K562 (cell line): ENCODE results near the gene KDM2A. TPM values are rescaled to one million over a fixed set of nuclear protein-coding genes. Genes with fewer than 3 reads are reported as not detected.
A peak's percentile ranks its signal among the peaks of the same experiment; 100 is the strongest.

ENCODE experiments used
- ATF1 ChIP-seq, 2 experiments: fragments of 450-650 bp in 1 of 2; IDR thresholded peaks; 2 replicates each; pipeline ENCODE4 v1.6.1; 2016; ENCODE audit warnings: missing compliant biosample characterization in 1 of 2, missing genetic modification characterization in 1 of 2
- CBFA2T2 ChIP-seq: fragments of 450-650 bp; conservative IDR thresholded peaks from 2 replicates; pipeline ENCODE4 v1.6.1; 2017; ENCODE audit warnings: mild to moderate bottlenecking
- CHD2 ChIP-seq: IDR thresholded peaks from 2 replicates; pipeline ENCODE4 v1.6.1; 2011; ENCODE audit warnings: low read depth, low read length
- CREB3 ChIP-seq: fragments of 450-650 bp; conservative IDR thresholded peaks from 2 replicates; pipeline ENCODE4 v1.6.1; 2016; ENCODE audit warnings: missing genetic modification characterization, low read depth, mild to moderate bottlenecking, missing compliant biosample characterization, moderate library complexity
- FOSL1 ChIP-seq: fragments of 200-800 bp; sonication (Bioruptor generic); conservative IDR thresholded peaks from 2 replicates; pipeline ENCODE4 v1.6.1; 2016; ENCODE audit warnings: missing genetic modification characterization, missing compliant biosample characterization
- FOXP1 ChIP-seq: sonication (generic); formaldehyde crosslinking; IDR thresholded peaks from 2 replicates; pipeline ENCODE4 v1.8.0; 2022; ENCODE audit warnings: mild to moderate bottlenecking, missing genetic modification reagents
- GABPB1 ChIP-seq: sonication (generic); formaldehyde crosslinking; IDR thresholded peaks from 2 replicates; pipeline ENCODE4 v1.8.0; 2022; ENCODE audit warnings: mild to moderate bottlenecking, missing genetic modification reagents
- HDAC1 ChIP-seq, 2 experiments: fragments of 450-650 bp; IDR thresholded peaks; 2 replicates each; pipeline ENCODE4 v1.6.1; 2016 to 2017; ENCODE audit warnings: inconsistent platforms in 1 of 2, mild to moderate bottlenecking in 1 of 2, moderate library complexity in 1 of 2
- MCM3 ChIP-seq: fragments of 450-650 bp; IDR thresholded peaks from 2 replicates; pipeline ENCODE4 v1.6.1; 2016
- NR4A1 ChIP-seq, 2 experiments: fragments of 250-450 bp in 1 of 2; fragments of 450-650 bp in 1 of 2; sonication (Bioruptor Pico) in 1 of 2; IDR thresholded peaks; 2 replicates each; pipeline versions ENCODE4 v1.4.0 to v1.6.1; 2016 to 2020; ENCODE audit warnings: mild to moderate bottlenecking in 2 of 2, missing compliant biosample characterization in 1 of 2, missing genetic modification characterization in 1 of 2, moderate library complexity in 1 of 2
- NUFIP1 ChIP-seq: fragments of 450-650 bp; IDR thresholded peaks from 2 replicates; pipeline ENCODE4 v1.6.1; 2018; ENCODE audit not compliant: partially characterized antibody
- PTTG1 ChIP-seq: fragments of 450-650 bp; IDR thresholded peaks from 2 replicates; pipeline ENCODE4 v1.6.1; 2016; ENCODE audit warnings: low read depth, mild to moderate bottlenecking, missing genetic modification characterization, missing compliant biosample characterization
- SIRT6 ChIP-seq: IDR thresholded peaks from one replicate; pipeline ENCODE4 v1.6.1; 2012; ENCODE audit warnings: low read depth, mild to moderate bottlenecking, control low read depth, inconsistent platforms, low read length, moderate library complexity
- SMARCA5 ChIP-seq: fragments of 450-650 bp; IDR thresholded peaks from 2 replicates; pipeline ENCODE4 v1.6.1; 2016
- SUPT5H ChIP-seq: fragments of 450-650 bp; IDR thresholded peaks from 2 replicates; pipeline ENCODE4 v1.6.1; 2016
- TAF7 ChIP-seq: fragments of 450-650 bp; IDR thresholded peaks from 2 replicates; pipeline ENCODE4 v1.6.1; 2016; ENCODE audit warnings: missing genetic modification characterization, missing compliant biosample characterization
- TAF9B ChIP-seq: fragments of 450-650 bp; IDR thresholded peaks from 2 replicates; pipeline ENCODE4 v1.6.1; 2018; ENCODE audit warnings: mild to moderate bottlenecking; ENCODE audit not compliant: partially characterized antibody
- TARDBP ChIP-seq: fragments of 450-650 bp; IDR thresholded peaks from 2 replicates; pipeline ENCODE4 v1.6.1; 2016
- TBP ChIP-seq: optimal IDR thresholded peaks from 2 replicates; pipeline ENCODE3; 2011; ENCODE audit warnings: low read depth, low read length, improper control_type of control experiment
- TCF7L2 ChIP-seq: fragments of 150-350 bp; IDR thresholded peaks from 2 replicates; pipeline ENCODE4 v1.6.1; 2016; ENCODE audit warnings: low read depth, mild to moderate bottlenecking, low read length, moderate library complexity
- TFAP4 ChIP-seq: sonication (generic); formaldehyde crosslinking; IDR thresholded peaks from 2 replicates; pipeline ENCODE4 v1.8.0; 2022; ENCODE audit warnings: missing genetic modification reagents, mild to moderate bottlenecking, moderate library complexity, borderline replicate concordance
- ZBTB17 ChIP-seq: fragments of 450-650 bp; formaldehyde crosslinking; IDR thresholded peaks from 2 replicates; pipeline ENCODE4 v1.4.0; 2020; ENCODE audit warnings: mild to moderate bottlenecking
- ZBTB26 ChIP-seq: fragments of 450-650 bp; formaldehyde crosslinking; IDR thresholded peaks from 2 replicates; pipeline ENCODE4 v1.4.0; 2022; ENCODE audit warnings: missing genetic modification characterization
- ZNF140 ChIP-seq: fragments of 250-450 bp; sonication (Bioruptor Pico); IDR thresholded peaks from 2 replicates; pipeline ENCODE4 v1.8.0; 2021; ENCODE audit warnings: moderate library complexity, mild to moderate bottlenecking, inconsistent platforms
- ZNF165 ChIP-seq: fragments of 250-450 bp; sonication (Bioruptor Pico); IDR thresholded peaks from 2 replicates; pipeline ENCODE4 v1.4.0; 2020; ENCODE audit warnings: borderline replicate concordance
- ZNF280A ChIP-seq: fragments of 450-650 bp; IDR thresholded peaks from 2 replicates; pipeline ENCODE4 v1.6.1; 2018; ENCODE audit warnings: mild to moderate bottlenecking, low read depth; ENCODE audit not compliant: partially characterized antibody
- polyA plus RNA-seq, 8 experiments: library from polyadenylated mRNA; depleted of rRNA in 4 of 8; stranded (reverse) in 5 of 8; unstranded in 3 of 8; fragments of >200 nt; fragmentation: Nextera tagmentation in 2 of 8; fragmentation: Illumina TruSeq in 1 of 8; extraction: Ambion mirVana in 2 of 8; extraction: Trizol in 1 of 8; gene quantifications; 2 replicates each; pipeline versions ENCODE4 v1.2.1 to v1.2.3, GENCODE V29; 2011 to 2014; ENCODE audit warnings: inconsistent platforms in 1 of 8, missing spikeins in 1 of 8
- total RNA-seq, 7 experiments: library from RNA; depleted of rRNA in 6 of 7; stranded (reverse); fragments of >200 nt in 6 of 7; fragmentation: Illumina TruSeq in 2 of 7; extraction: Trizol in 2 of 7; gene quantifications; 2 replicates each; pipeline versions ENCODE4 v1.2.1 to v1.2.3, GENCODE V29; 2011 to 2021; ENCODE audit warnings: low replicate concordance in 1 of 7

Gene KDM2A
- total and polyA plus RNA-seq, 9 of the 15 experiments (the other 6 are each of a cell fraction or from before 2014, with no cell fraction given): 5.0 to 39.3 (median 21.3) TPM

GRCh38 chr11:67240576-67241389 is 121.7 kb downstream of the KDM2A start (continued):
- TF ChIP-seq TAF7 (tag) (no peak), TBP (peak; percentile 26), CREB3 (no peak), NR4A1 (CRISPR knock-in tag; IDR thresholded peaks at IDR 0.05) (no peak), NR4A1 (tag; IDR thresholded peaks at IDR 0.05) (no peak), TFAP4 (peak; percentile 56), FOSL1 (tag) (no peak), TAF9B (peak; percentile 15), SUPT5H (no peak), FOXP1 (0 out of 2 replicates have a peak, but pooled peaks have one; percentile 63), SIRT6 (no peak), HDAC1 (IDR thresholded peaks at IDR 0.05) (peak in 1 of 2 experiments; percentile 75; a peak in 2 of 4 replicates), ATF1 (CRISPR knock-in tag; IDR thresholded peaks at IDR 0.05) (no peak), ATF1 (tag; IDR thresholded peaks at IDR 0.05) (peak; percentile 27; the same call in 1 of the 2 replicates), ZBTB17 (no peak), ZNF165 (CRISPR knock-in tag) (no peak), GABPB1 (CRISPR knock-in tag) (peak; percentile 28; the same call in 1 of the 2 replicates), ZNF280A (no peak), TARDBP (no peak), TCF7L2 (no peak), MCM3 (no peak), SMARCA5 (no peak), PTTG1 (tag) (no peak), ZNF140 (CRISPR knock-in tag) (no peak), CBFA2T2 (no peak), NUFIP1 (no peak), ZBTB26 (CRISPR knock-in tag) (no peak), CHD2 (0 out of 2 replicates have a peak, but pooled peaks have one; percentile 26)
